Endodermal cell (in vitro differentiated cells): Measurements from ENCODE around the gene ZFYVE28. TPM values are rescaled to one million over a fixed set of nuclear protein-coding genes. Genes with fewer than 3 reads are reported as not detected.
A peak's percentile ranks its signal among the peaks of the same experiment; 100 is the strongest.

ENCODE experiments used
- DNase-seq: peaks from one replicate; pipeline ENCODE4 v3.0.0-alpha.2; 2017
- H3K27ac ChIP-seq: 2 replicates; pipeline ENCODE4 v1.5.1; 2013; ENCODE audit warnings: mild to moderate bottlenecking, low read depth, low read length, moderate library complexity
- H3K27me3 ChIP-seq: 2 replicates; pipeline ENCODE4 v1.6.1; 2013; ENCODE audit warnings: mild to moderate bottlenecking, low read length, moderate library complexity; ENCODE audit not compliant: insufficient read depth, control insufficient read depth, poor library complexity, severe bottlenecking
- H3K36me3 ChIP-seq: 2 replicates; pipeline ENCODE4 v1.7.0; 2013; ENCODE audit warnings: mild to moderate bottlenecking, low read length, moderate library complexity; ENCODE audit not compliant: control insufficient read depth, insufficient read depth
- H3K4me1 ChIP-seq: one replicate; pipeline ENCODE4 v1.7.0; 2013; ENCODE audit warnings: low read length; ENCODE audit not compliant: control insufficient read depth, insufficient read depth
- H3K4me3 ChIP-seq: 2 replicates; pipeline ENCODE4 v1.5.1; 2013; ENCODE audit warnings: mild to moderate bottlenecking, low read length, moderate library complexity
- H3K9ac ChIP-seq: 2 replicates; pipeline ENCODE4 v1.6.1; 2013; ENCODE audit warnings: mild to moderate bottlenecking, low read length, moderate library complexity; ENCODE audit not compliant: poor library complexity, severe bottlenecking; ENCODE audit errors: extremely low read depth
- H3K9me3 ChIP-seq: 2 replicates; pipeline ENCODE4 v1.6.1; 2013; ENCODE audit warnings: mild to moderate bottlenecking, low read length, moderate library complexity; ENCODE audit not compliant: control insufficient read depth
- H3K27ac Mint-ChIP-seq: 2 replicates; pipeline ENCODE4 v1.8.0; 2020; ENCODE audit warnings: mixed read lengths
- H3K27me3 Mint-ChIP-seq: 2 replicates; pipeline ENCODE4 v1.8.0; 2021; ENCODE audit warnings: mild to moderate bottlenecking, mixed read lengths; ENCODE audit not compliant: insufficient read depth
- H3K36me3 Mint-ChIP-seq: 2 replicates; pipeline ENCODE4 v1.8.0; 2020; ENCODE audit warnings: low read depth, mixed read lengths
- H3K4me1 Mint-ChIP-seq: 2 replicates; pipeline ENCODE4 v1.8.0; 2020; ENCODE audit warnings: mixed read lengths
- H3K4me3 Mint-ChIP-seq: 2 replicates; pipeline ENCODE4 v1.8.0; 2020; ENCODE audit warnings: mild to moderate bottlenecking, moderate library complexity, mixed read lengths
- H3K9me3 Mint-ChIP-seq: 2 replicates; pipeline ENCODE4 v1.8.0; 2020; ENCODE audit warnings: mild to moderate bottlenecking, mixed read lengths
- CTCF ChIP-seq: fragments of 200-600 bp; sonication (generic); conservative IDR thresholded peaks from 2 replicates; pipeline ENCODE4 v1.5.0; 2021; ENCODE audit warnings: antibody characterized with exemption, mild to moderate bottlenecking
- WGBS, 2 experiments: methylation state at CpG; one replicate each; pipeline versions ENCODE4 v1.1.5 to v1.1.7; 2013; ENCODE audit warnings: missing lambda C conversion rate in 2 of 2, mixed read lengths in 1 of 2; ENCODE audit not compliant: insufficient coverage in 1 of 2, insufficient read length in 1 of 2; 5-methylcytosine and 5-hydroxymethylcytosine counted together
- total RNA-seq, 2 donors: library from RNA; stranded (reverse); fragmentation: NEBNext Ultra II Directional in 1 of 2; extraction: Animal tissue kit (Norgen Biotek cat#: 25700) in 1 of 2; gene quantifications; 2 replicates in 1 of 2; 3 replicates in 1 of 2; pipeline ENCODE4 v1.2.1, GENCODE V29; 2021

The ZFYVE28 gene
- total RNA-seq, 2 donors from 2014 or later, result 0.73 to 1.6 TPM

DNA sequence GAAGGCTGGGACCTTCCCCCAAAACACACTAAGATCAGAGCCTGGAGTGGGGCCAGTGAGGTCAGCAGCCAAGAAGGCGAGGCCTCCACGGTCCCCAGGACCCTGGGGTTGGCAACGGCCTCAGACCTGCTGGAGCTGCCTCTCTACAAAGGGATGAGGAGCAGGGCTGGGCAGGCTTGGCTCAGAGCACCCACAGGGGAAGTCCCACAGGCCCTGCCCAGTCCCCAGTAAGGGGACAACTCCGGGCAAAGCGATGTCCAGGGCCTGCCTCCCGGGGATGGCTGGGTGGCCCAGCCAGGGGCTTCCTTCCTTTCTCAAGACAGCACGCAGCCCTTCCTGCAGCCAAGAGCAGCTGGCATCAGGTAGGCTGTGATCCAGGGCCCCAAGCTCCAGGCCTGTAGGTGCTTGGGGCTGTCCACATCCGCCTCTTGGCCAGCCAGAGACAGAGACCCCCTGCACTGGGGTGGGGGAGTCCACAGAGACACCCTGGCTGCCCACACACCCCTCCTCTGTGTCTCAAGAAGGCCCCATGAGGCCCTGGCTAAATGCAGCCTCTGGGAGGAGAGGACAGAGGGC is 162.2 kb downstream of the ZFYVE28 start:
- Mint-ChIP-seq H3K27ac (no peak overlapping the region), H3K4me1 (no peaks in the 10 kb centered on the region), H3K27me3 (no peaks in the 10 kb centered on the region), H3K9me3 (no peaks in the 10 kb centered on the region), H3K4me3 (no peak overlapping the region), H3K36me3 (peaks cover 23% of the 10 kb centered on the region)
- TF ChIP-seq CTCF, result no peak
- Histone ChIP-seq H3K36me3 (peaks cover 31% of the 10 kb centered on the region), H3K4me1 (peaks cover 10% of the 10 kb centered on the region), H3K9ac (no peak overlapping the region), H3K27me3 (no peaks in the 10 kb centered on the region), H3K4me3 (no peak overlapping the region), H3K9me3 (no peaks in the 10 kb centered on the region), H3K27ac (no peak overlapping the region)
- 94% methylated on average over 3 to 8 of the region's 8 CpGs for WGBS, 2 experiments
- no peak for DNase-seq

DNA sequence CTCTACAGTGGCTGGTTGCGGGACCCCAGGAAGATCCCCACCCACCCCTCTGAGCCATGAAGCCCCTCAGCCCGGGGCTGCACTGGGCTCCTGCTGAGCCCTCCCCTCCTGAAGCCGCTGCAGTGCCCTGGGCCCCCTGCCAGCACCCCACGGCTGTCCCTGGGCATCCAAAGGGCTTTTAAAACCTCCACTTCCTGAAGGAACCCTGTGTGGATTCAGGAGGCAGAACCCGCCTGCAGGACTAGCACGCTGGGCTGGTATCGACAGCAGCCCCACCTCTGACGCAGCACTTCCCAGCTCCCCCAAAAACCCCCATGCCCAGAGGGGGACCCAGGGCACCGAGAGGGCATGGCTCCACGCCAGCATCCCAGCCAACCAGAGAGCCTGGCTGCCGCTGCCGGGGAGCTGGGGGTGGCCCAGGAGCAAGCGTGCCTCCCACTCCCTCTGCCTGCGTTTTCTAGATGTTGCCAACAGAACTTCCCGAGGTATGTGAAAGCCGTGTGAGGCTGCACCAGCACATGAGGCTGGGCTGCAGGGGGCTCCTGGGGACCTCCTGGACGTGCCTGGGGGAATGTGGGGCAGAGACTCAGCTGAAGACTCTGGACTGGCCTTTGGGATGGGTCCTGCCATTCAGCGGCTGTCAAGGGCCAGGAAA is 162.8 kb downstream of the ZFYVE28 start:
- Mint-ChIP-seq H3K36me3 (peaks cover 23% of the 10 kb centered on the region), H3K4me3 (no peak overlapping the region), H3K4me1 (no peaks in the 10 kb centered on the region), H3K9me3 (no peaks in the 10 kb centered on the region), H3K27me3 (no peaks in the 10 kb centered on the region), H3K27ac (no peak overlapping the region)
- no peak overlapping the region for H3K4me3 ChIP-seq
- WGBS, 2 experiments, result 91 to 92% methylated on average over 12 to 18 of the region's 18 CpGs
- no peak for TF ChIP-seq CTCF
- no peaks in the 10 kb centered on the region for H3K27me3 ChIP-seq
- peak; percentile 51 for DNase-seq
- no peak overlapping the region for H3K9ac ChIP-seq
- peaks cover 8% of the 10 kb centered on the region for H3K4me1 ChIP-seq
- H3K27ac ChIP-seq, result no peak overlapping the region
- H3K36me3 ChIP-seq, result peaks cover 31% of the 10 kb centered on the region
- no peaks in the 10 kb centered on the region for H3K9me3 ChIP-seq

- H3K4me1 Mint-ChIP-seq, result no peaks in the 10 kb centered on the region
- peak; percentile 41 for DNase-seq
- Histone ChIP-seq H3K27ac (no peak overlapping the region), H3K4me3 (no peak overlapping the region), H3K27me3 (no peaks in the 10 kb centered on the region), H3K9ac (no peak overlapping the region), H3K9me3 (no peaks in the 10 kb centered on the region), H3K4me1 (peaks cover under 1% of the 10 kb centered on the region), H3K36me3 (peaks cover 29% of the 10 kb centered on the region)
- WGBS, 2 experiments, result 94 to 98% methylated on average over 16 to 32 of the region's 32 CpGs
- H3K9me3 Mint-ChIP-seq, result no peaks in the 10 kb centered on the region
- no peak overlapping the region for H3K4me3 Mint-ChIP-seq
- H3K27me3 Mint-ChIP-seq, result no peaks in the 10 kb centered on the region
- peaks cover 23% of the 10 kb centered on the region for H3K36me3 Mint-ChIP-seq
- TF ChIP-seq CTCF, result no peak
- H3K27ac Mint-ChIP-seq, result no peak overlapping the region
Measured at GRCh38 chr4:2254665-2255500, 163.6 kb downstream of the ZFYVE28 start.
